ENCODE data around the gene ACSS3. TPM values are rescaled to one million over a fixed set of nuclear protein-coding genes. Genes with fewer than 3 reads are reported as not detected.
"Not testable (repeated sequence)": the region's sequence is repeated elsewhere in the genome, so short reads cannot be mapped to it uniquely, and the experiment has no call there.

Gene ACSS3
- not detected for total RNA-seq

GRCh38 chr12:81077686-81078441 lies at the start of gene ACSS3:
ACSS3 (plus strand) TSS chr12:81078079; CDS start chr12:81078121, 42 bp downstream.
- ChIA-PET CTCF (no interaction called here), POLR2A (no interaction called here)
- Mint-ChIP-seq H3K4me3 (no peak within 1 kb of the TSS), H3K36me3 (ENCODE audit: low read depth) (no peaks in the 10 kb centered on the region), H3K27me3 (peaks cover 3% of the 10 kb centered on the region), H3K4me1 (no peaks in the 10 kb centered on the region), H3K9me3 (no peaks in the 10 kb centered on the region), H3K27ac (no peak within 1 kb of the TSS)
- DNase-seq, result no peak

GRCh38 chr12:81034926-81035325 lies 43.0 kb upstream of the ACSS3 start:
- no peaks in the 10 kb centered on the region for H3K36me3 Mint-ChIP-seq (ENCODE audit: low read depth)
- no peaks in the 10 kb centered on the region for H3K27me3 Mint-ChIP-seq
- ChIA-PET CTCF (no interaction called here), POLR2A (no interaction called here)
- H3K4me1 Mint-ChIP-seq, result no peaks in the 10 kb centered on the region
- no peak for DNase-seq
- H3K9me3 Mint-ChIP-seq, result peaks cover 5% of the 10 kb centered on the region
- no peak overlapping the region for H3K4me3 Mint-ChIP-seq
- no peak overlapping the region for H3K27ac Mint-ChIP-seq

- Mint-ChIP-seq H3K4me1 (no peaks in the 10 kb centered on the region), H3K9me3 (peaks cover 5% of the 10 kb centered on the region), H3K36me3 (ENCODE audit: low read depth) (no peaks in the 10 kb centered on the region), H3K27me3 (no peaks in the 10 kb centered on the region), H3K27ac (no peak overlapping the region), H3K4me3 (no peak overlapping the region)
- no peak for DNase-seq
- ChIA-PET CTCF (no interaction called here), POLR2A (no interaction called here)
Observed at GRCh38 chr12:81039231-81039630, 38.6 kb upstream of the ACSS3 start.

- Mint-ChIP-seq H3K9me3 (no peaks in the 10 kb centered on the region), H3K4me3 (no peak overlapping the region), H3K27me3 (no peaks in the 10 kb centered on the region), H3K4me1 (no peaks in the 10 kb centered on the region), H3K36me3 (ENCODE audit: low read depth) (no peaks in the 10 kb centered on the region), H3K27ac (no peak overlapping the region)
- no peak for DNase-seq
- ChIA-PET POLR2A (no interaction called here), CTCF (no interaction called here)
Observed at GRCh38 chr12:81043979-81044740, 33.7 kb upstream of the ACSS3 start.

GRCh38 chr12:81064971-81065370 lies 12.9 kb upstream of the ACSS3 start:
- CTCF ChIA-PET; H3K27ac Mint-ChIP-seq; H3K27me3 Mint-ChIP-seq; H3K36me3 Mint-ChIP-seq (ENCODE audit: low read depth); H3K4me3 Mint-ChIP-seq; H3K4me1 Mint-ChIP-seq; DNase-seq; POLR2A ChIA-PET: not testable (repeated sequence)
- peaks cover 14% of the 10 kb centered on the region for H3K9me3 Mint-ChIP-seq

GRCh38 chr12:81070846-81071245 lies 7.0 kb upstream of the ACSS3 start:
- POLR2A ChIA-PET, result no interaction called here
- Mint-ChIP-seq H3K4me1 (no peaks in the 10 kb centered on the region), H3K9me3 (peaks cover 3% of the 10 kb centered on the region), H3K27me3 (no peaks in the 10 kb centered on the region), H3K36me3 (ENCODE audit: low read depth) (no peaks in the 10 kb centered on the region), H3K27ac (no peak overlapping the region), H3K4me3 (no peak overlapping the region)
- CTCF ChIA-PET, result no interaction called here
- DNase-seq, result no peak

GRCh38 chr12:81075539-81075938 lies 2.3 kb upstream of the ACSS3 start:
- Mint-ChIP-seq H3K27ac (no peak overlapping the region), H3K4me3 (no peak overlapping the region), H3K36me3 (ENCODE audit: low read depth) (no peaks in the 10 kb centered on the region), H3K27me3 (peaks cover 3% of the 10 kb centered on the region), H3K9me3 (no peaks in the 10 kb centered on the region), H3K4me1 (no peaks in the 10 kb centered on the region)
- ChIA-PET CTCF (interaction anchor here (0.6 kb wide), 1 partner anchor 243 kb away, joined by 7 read pairs; no protein-coding TSS in a partner anchor), POLR2A (no interaction called here)
- DNase-seq, result no peak

GRCh38 chr12:81077329-81077685 lies 572 bp upstream of the ACSS3 start:
- ChIA-PET CTCF (no interaction called here), POLR2A (no interaction called here)
- no peak overlapping the region for H3K4me3 Mint-ChIP-seq
- peaks cover 3% of the 10 kb centered on the region for H3K27me3 Mint-ChIP-seq
- no peaks in the 10 kb centered on the region for H3K36me3 Mint-ChIP-seq (ENCODE audit: low read depth)
- H3K9me3 Mint-ChIP-seq, result no peaks in the 10 kb centered on the region
- no peak for DNase-seq
- no peak overlapping the region for H3K27ac Mint-ChIP-seq
- no peaks in the 10 kb centered on the region for H3K4me1 Mint-ChIP-seq

- Mint-ChIP-seq H3K9me3 (no peaks in the 10 kb centered on the region), H3K27ac (no peak overlapping the region), H3K4me3 (no peak overlapping the region), H3K4me1 (no peaks in the 10 kb centered on the region), H3K27me3 (peaks cover 3% of the 10 kb centered on the region), H3K36me3 (ENCODE audit: low read depth) (no peaks in the 10 kb centered on the region)
- ChIA-PET CTCF (no interaction called here), POLR2A (no interaction called here)
- no peak for DNase-seq
Observed at GRCh38 chr12:81078469-81079196, 754 bp downstream of the ACSS3 start.

GRCh38 chr12:81079280-81080076 lies 1.6 kb downstream of the ACSS3 start:
- no peak overlapping the region for H3K4me3 Mint-ChIP-seq
- no peaks in the 10 kb centered on the region for H3K9me3 Mint-ChIP-seq
- H3K27me3 Mint-ChIP-seq, result peaks cover 3% of the 10 kb centered on the region
- DNase-seq, result no peak
- CTCF ChIA-PET, result no interaction called here
- no peak overlapping the region for H3K27ac Mint-ChIP-seq
- H3K4me1 Mint-ChIP-seq, result no peaks in the 10 kb centered on the region
- POLR2A ChIA-PET, result no interaction called here
- no peaks in the 10 kb centered on the region for H3K36me3 Mint-ChIP-seq (ENCODE audit: low read depth)

- Mint-ChIP-seq H3K9me3 (no peaks in the 10 kb centered on the region), H3K4me1 (no peaks in the 10 kb centered on the region), H3K4me3 (no peak overlapping the region), H3K27me3 (peaks cover 3% of the 10 kb centered on the region), H3K36me3 (ENCODE audit: low read depth) (no peaks in the 10 kb centered on the region), H3K27ac (no peak overlapping the region)
- DNase-seq, result no peak
- CTCF ChIA-PET, result no interaction called here
- POLR2A ChIA-PET, result no interaction called here
Observed at GRCh38 chr12:81080431-81080983, 2.6 kb downstream of the ACSS3 start.

- no peaks in the 10 kb centered on the region for H3K4me1 Mint-ChIP-seq
- H3K27me3 Mint-ChIP-seq, result peaks cover 3% of the 10 kb centered on the region
- no peak overlapping the region for H3K27ac Mint-ChIP-seq
Observed at GRCh38 chr12:81081726-81082125, 3.8 kb downstream of the ACSS3 start.

More at GRCh38 chr12:81081726-81082125, 3.8 kb downstream of the ACSS3 start:
- ChIA-PET CTCF (no interaction called here), POLR2A (no interaction called here)
- no peaks in the 10 kb centered on the region for H3K9me3 Mint-ChIP-seq
- DNase-seq, result no peak
- no peaks in the 10 kb centered on the region for H3K36me3 Mint-ChIP-seq (ENCODE audit: low read depth)
- H3K4me3 Mint-ChIP-seq, result no peak overlapping the region
